GM15510 (cell line): ENCODE results near the gene UCN3.

Source experiments
- POLR2A ChIP-seq: IDR thresholded peaks from 3 replicates; pipeline ENCODE4 v1.6.1; 2011; ENCODE audit warnings: borderline replicate concordance; ENCODE audit not compliant: insufficient read length; ENCODE audit errors: extremely low read depth

Gene UCN3

GRCh38 chr10:5387169-5387568 lies 22.4 kb downstream of the UCN3 start:
- no peak for TF ChIP-seq POLR2A

GRCh38 chr10:5390607-5391205 lies 25.9 kb downstream of the UCN3 start:
- TF ChIP-seq POLR2A = no peak

DNA sequence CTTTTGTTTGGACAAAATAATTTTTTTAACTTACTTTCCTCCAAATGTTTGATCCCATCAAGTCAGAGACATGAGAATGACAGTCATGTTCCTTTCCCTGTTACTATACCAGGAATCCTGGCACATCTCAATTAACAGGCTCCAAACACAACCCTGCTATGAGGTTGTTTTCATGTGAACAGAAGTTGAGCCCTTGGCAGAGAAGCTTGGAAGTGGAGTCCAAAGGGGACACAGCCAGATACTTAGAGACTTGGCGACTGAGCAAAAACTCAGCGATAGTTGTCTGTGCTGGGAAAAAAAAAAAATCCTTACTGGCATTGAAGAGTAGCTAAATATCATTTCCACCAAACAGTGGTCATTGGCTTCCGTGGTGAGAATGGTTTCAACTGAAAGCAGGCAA lies 27.0 kb downstream of the UCN3 start:
- TF ChIP-seq POLR2A = no peak

- TF ChIP-seq POLR2A = no peak
These were observed 28.8 kb downstream of the UCN3 start for GRCh38 chr10:5393529-5393928.

- TF ChIP-seq POLR2A = no peak
These were observed 30.4 kb downstream of the UCN3 start for GRCh38 chr10:5395168-5395567.

GRCh38 chr10:5396556-5397300 lies 32.0 kb downstream of the UCN3 start:
- TF ChIP-seq POLR2A = no peak

DNA sequence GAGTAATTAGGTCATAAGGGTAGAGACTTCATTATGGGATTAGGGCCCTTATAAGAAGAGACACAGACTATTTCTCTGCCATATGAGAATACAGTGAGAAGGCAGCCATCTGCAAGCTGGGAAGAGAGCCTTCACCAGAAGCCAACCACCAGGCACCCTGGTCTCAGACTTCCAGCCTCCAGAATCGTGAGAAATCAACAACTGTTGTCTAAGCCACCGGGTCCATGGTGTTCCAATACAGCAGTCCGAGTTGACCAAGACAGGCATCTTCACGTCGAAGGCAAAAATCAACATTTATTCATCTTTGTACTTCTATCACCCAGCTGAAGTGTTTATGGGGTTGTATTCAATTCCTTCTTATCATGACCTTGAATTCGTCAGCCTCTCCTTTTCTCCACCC lies 34.6 kb downstream of the UCN3 start:
- TF ChIP-seq POLR2A = no peak

DNA sequence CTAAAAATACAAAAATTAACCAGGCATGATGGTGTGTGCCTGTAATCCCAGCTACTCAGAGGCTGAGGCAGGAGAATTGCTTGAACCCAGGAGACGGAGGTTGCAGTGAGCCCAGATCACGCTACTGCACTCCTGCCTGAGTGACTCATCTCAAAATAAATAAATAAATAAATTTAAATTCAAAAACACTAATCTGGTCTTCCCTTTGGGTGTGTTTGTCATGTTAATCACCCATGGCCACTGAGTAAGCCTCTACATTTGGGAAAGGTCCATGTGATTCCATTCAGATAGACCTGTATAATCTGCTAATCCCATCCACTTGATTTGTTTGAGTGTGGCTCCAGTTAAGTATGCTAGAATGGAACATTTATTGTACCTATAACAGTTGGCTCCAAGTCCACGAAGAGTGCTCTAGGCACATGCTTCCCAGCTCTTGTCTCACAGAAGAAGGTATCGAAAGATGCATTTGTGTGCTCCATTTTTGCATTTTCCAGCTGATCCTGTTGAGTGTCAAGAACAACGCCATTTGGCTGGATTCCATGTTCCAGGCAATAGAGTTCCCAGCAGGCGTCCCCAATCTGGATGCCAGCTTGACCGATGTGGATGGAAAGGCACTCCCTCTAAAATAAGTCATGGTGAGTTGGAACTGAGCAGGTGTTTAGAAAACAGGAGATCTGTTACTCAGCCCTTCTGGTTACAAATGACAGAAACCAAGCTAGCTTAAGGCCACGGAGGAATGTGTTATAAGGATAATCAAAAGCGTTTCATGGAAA lies 35.9 kb downstream of the UCN3 start:
- no peak for TF ChIP-seq POLR2A

GRCh38 chr10:5402798-5403197 lies 38.0 kb downstream of the UCN3 start:
- TF ChIP-seq POLR2A = no peak

DNA sequence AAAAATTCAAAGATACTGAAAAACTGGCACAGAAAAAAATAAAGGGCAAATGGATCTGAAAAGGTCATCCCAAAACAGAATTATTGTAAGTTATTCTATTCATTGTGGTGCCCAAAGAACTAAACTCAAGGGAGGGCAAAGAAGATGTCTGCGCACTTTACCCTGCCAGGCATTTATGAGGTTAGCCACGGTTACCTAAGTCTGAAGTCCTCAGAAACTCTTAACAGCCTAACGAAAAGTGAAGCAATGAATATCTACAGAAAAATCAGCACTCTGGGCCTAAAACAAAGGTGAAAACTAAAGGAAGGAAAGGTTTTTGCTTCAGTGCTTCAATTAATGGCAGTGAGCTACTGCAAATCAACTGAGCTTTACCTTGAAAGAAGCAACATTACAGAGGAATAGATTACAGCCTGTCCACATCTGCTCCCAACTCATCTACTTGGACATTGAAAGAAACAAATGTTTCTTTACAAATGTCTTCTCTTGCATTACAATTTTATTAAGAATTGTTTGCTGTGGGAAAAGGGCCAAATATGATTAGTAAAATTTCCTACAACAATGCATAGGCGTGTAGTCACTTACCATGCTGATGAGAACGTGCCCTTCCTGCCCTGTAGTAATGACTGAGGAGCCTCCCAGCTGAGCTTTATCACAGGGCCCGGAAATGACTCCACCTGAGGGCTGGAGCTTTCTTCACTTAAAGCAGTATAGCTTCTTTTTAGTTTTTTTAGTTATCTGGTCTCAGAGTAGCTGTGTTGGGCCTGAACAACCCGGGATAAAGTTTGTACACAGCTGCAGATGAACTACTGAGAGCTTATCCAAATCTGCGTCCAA lies 39.7 kb downstream of the UCN3 start, which contains the start of gene TUBAL3:
TSS of gene TUBAL3 (minus strand) at position 621 of the 834 bp plus-strand sequence. CDS start at position 585, 36 bp downstream.
- TF ChIP-seq POLR2A = no peak

- no peak for TF ChIP-seq POLR2A
These were observed 42.2 kb downstream of the UCN3 start for GRCh38 chr10:5406918-5407317.

- no peak for TF ChIP-seq POLR2A
These were observed 47.1 kb downstream of the UCN3 start for GRCh38 chr10:5411941-5412276.

DNA sequence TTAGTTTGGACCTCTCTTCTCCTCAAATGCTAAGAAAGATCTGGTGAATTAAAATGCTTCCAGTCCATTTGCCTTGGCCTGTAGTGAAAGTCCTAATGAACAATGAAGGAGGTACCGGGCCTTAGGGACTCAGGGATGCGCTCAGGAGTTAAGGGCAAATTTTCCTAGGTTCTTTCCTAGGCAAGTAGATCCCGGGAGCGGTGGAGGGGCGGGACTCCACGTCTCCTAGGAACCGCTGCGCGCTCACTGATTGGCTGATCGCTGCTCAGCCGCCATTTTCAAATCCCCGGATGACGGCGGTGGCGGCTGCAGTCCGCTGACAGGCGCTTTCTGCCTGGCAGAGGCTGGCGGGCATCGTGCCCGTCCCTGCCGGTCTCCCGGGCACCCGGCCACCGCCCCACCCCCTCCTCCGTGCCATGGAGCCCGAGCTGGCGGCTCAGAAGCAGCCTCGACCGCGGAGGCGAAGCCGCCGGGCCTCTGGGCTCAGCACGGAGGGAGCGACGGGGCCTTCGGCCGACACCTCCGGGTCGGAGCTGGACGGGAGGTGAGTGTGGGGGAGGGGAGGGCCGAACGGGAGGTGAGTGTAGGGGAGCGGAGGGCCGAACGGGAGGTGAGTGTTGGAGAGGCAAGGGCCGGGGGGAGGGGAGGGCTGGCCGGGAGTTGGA lies 47.6 kb downstream of the UCN3 start, which contains the start of gene NET1:
TSS of gene NET1 (plus strand) at position 281 of the 665 bp plus-strand sequence. CDS start at position 417, 136 bp downstream.
- TF ChIP-seq POLR2A = peak; percentile 60
